RWPE1 (cell line): ENCODE data around the gene ST6GALNAC1.
A peak's percentile ranks its signal among the peaks of the same experiment; 100 is the strongest.
"Not testable (repeated sequence)": the region's sequence is repeated elsewhere in the genome, so short reads cannot be mapped to it uniquely, and the experiment has no call there.

Experiments used
- CTCF ChIA-PET: fragments of 350-600 bp; sonication (Branson Sonifier 250); formaldehyde crosslinking; extraction: SDS; loops from one replicate; lab custom pipeline; 2021; lab: Yijun Ruan, JAX
- POLR2A ChIA-PET: fragments of 400-600 bp; formaldehyde crosslinking; extraction: SDS; loops from one replicate; lab custom pipeline; 2020; ENCODE audit warnings: antibody characterized with exemption; ENCODE audit not compliant: low non-redundant PET; lab: Yijun Ruan, JAX
- DNase-seq: peaks from one replicate; pipeline ENCODE4 v3.0.0; 2012; ENCODE audit warnings: low spot score
- H3K27ac ChIP-seq: fragments of 450-650 bp; 2 replicates; pipeline ENCODE4 v1.5.1; 2017
- CTCF ChIP-seq: fragments of 450-650 bp; conservative IDR thresholded peaks from 2 replicates; pipeline ENCODE4 v1.5.1; 2017; ENCODE audit warnings: low read depth, mild to moderate bottlenecking

The ST6GALNAC1 gene

GRCh38 chr17:76617838-76618237, 25.7 kb downstream of the ST6GALNAC1 start:
- no peak overlapping the region for H3K27ac ChIP-seq
- TF ChIP-seq CTCF, result no peak
- no peak for DNase-seq
- CTCF ChIA-PET, result no interaction called here
- POLR2A ChIA-PET, result no interaction called here

GRCh38 chr17:76614912-76615617, 28.5 kb downstream of the ST6GALNAC1 start:
- ChIA-PET CTCF (interaction anchor here (3.9 kb wide), 1 partner anchor 9 kb away, joined by 17 read pairs; no protein-coding TSS in a partner anchor), POLR2A (no interaction called here)
- no peak for DNase-seq
- no peak for TF ChIP-seq CTCF
- H3K27ac ChIP-seq, result no peak overlapping the region

GRCh38 chr17:76614064-76614759, 29.3 kb downstream of the ST6GALNAC1 start:
- H3K27ac ChIP-seq, POLR2A ChIA-PET: not testable (repeated sequence)
- CTCF ChIA-PET, result interaction anchor here (3.9 kb wide), 1 partner anchor 10 kb away, joined by 17 read pairs; no protein-coding TSS in a partner anchor

GRCh38 chr17:76612977-76613851, 30.3 kb downstream of the ST6GALNAC1 start:
- no peak overlapping the region for H3K27ac ChIP-seq
- no peak for TF ChIP-seq CTCF
- ChIA-PET CTCF (interaction anchor here (0.8 to 3.9 kb wide), 3 partner anchors 11 to 90 kb away, joined by 3 to 17 read pairs (median 3); no protein-coding TSS in a partner anchor), POLR2A (no interaction called here)
- DNase-seq, result no peak

More at GRCh38 chr17:76614064-76614759, 29.3 kb downstream of the ST6GALNAC1 start:
- not testable (repeated sequence) for DNase-seq

- ChIA-PET POLR2A (no interaction called here), CTCF (interaction anchor here (0.6 to 3.9 kb wide), 4 partner anchors 11 to 119 kb away, joined by 3 to 17 read pairs (median 4); no protein-coding TSS in a partner anchor)
- H3K27ac ChIP-seq, result no peak overlapping the region; the same call in 1 of the 2 replicates
- DNase-seq, result no peak
- no peak for TF ChIP-seq CTCF
Observed at GRCh38 chr17:76612465-76612864, 31.1 kb downstream of the ST6GALNAC1 start.

- TF ChIP-seq CTCF, result no peak
- CTCF ChIA-PET, result interaction anchor here (0.6 to 3.9 kb wide), 3 partner anchors 12 to 120 kb away, joined by 3 to 17 read pairs (median 4); no protein-coding TSS in a partner anchor
- peak overlapping the region; percentile 15; the same call in 1 of the 2 replicates for H3K27ac ChIP-seq
- no peak for DNase-seq
- POLR2A ChIA-PET, result no interaction called here
Observed at GRCh38 chr17:76611758-76612157, 31.8 kb downstream of the ST6GALNAC1 start.

GRCh38 chr17:76611080-76611749, 32.3 kb downstream of the ST6GALNAC1 start:
- H3K27ac ChIP-seq, result peak overlapping the region; percentile 15; the same call in 1 of the 2 replicates
- POLR2A ChIA-PET, DNase-seq: not testable (repeated sequence)
- CTCF ChIA-PET, result interaction anchor here (0.8 to 3.9 kb wide), 2 partner anchors 13 to 88 kb away, joined by 3 to 17 read pairs; no protein-coding TSS in a partner anchor

GRCh38 chr17:76606685-76607084, 36.9 kb downstream of the ST6GALNAC1 start:
- POLR2A ChIA-PET, CTCF ChIA-PET: not testable (repeated sequence)

More at GRCh38 chr17:76606685-76607084, 36.9 kb downstream of the ST6GALNAC1 start:
- not testable (repeated sequence) for DNase-seq, H3K27ac ChIP-seq
